NT2/D1 (cell line): ENCODE results near the gene NR3C2.

Experiments
- YY1 ChIP-seq: IDR thresholded peaks from 2 replicates; pipeline ENCODE4 v1.6.1; 2011; ENCODE audit not compliant: insufficient read length, insufficient read depth
- ZNF274 ChIP-seq: IDR thresholded peaks from 2 replicates; pipeline ENCODE4 v1.6.1; 2011; ENCODE audit warnings: mild to moderate bottlenecking, low read depth, low read length

DNA sequence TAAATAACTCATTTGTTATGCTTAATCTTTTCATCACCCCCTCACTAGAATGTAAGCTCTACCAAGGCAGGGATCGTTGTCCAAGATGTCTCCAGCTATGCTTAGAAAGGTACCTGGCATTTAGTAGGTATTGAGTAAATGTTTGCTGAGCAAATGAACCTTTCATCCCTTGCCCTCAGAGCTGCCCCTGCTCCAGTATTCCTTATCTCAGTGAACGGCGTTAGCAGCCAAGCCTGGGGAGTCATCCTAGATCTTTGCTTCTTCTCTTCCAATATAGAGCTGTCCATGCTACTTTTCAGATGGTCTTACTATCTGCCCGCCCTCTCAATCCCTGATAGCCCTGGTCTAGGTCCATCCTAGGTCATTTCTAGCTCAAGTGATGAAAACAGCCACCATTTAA lies 188.4 kb downstream of the NR3C2 start:
- TF ChIP-seq YY1 = no peak
- no peak for TF ChIP-seq ZNF274
